ENCODE results near the gene SVIP. TPM values are rescaled to one million over a fixed set of nuclear protein-coding genes. Genes with fewer than 3 reads are reported as not detected.

Gene SVIP
- total and polyA plus RNA-seq, 4 donors: 7.7 to 20.5 (median 13.2) TPM

DNA sequence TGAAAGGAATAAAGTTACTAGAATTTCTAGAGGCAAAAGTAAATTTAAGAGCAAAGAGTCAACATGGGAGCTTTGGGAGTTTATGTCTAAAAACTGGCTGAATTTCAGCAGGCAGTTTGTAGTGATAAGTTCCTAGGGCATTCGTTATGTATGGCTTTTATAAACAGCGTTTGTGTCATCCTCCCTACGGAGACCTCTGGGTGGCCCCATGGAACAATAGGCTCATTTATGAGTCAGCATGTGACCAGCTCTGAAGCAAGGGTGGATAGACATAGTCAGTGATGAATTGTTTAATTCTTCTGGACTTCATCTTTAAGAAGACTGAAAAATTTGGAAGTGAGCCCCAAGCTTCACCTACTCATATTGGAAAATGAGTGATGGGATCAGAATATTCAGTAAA, 37.1 kb downstream of the SVIP start:
- Histone ChIP-seq H3K9ac (ENCODE audit: insufficient read depth in 1 of 2, low read length in 2 of 2) (no peak overlapping the region), H3K4me1 (ENCODE audit: control insufficient read depth in 5 of 5, insufficient read depth in 5 of 5, low read length in 5 of 5) (no peaks in the 10 kb centered on the region), H3K36me3 (ENCODE audit: control insufficient read depth in 4 of 4, insufficient read depth in 4 of 4, low read length in 4 of 4) (no peaks in the 10 kb centered on the region), H3K4me3 (no peak overlapping the region), H3K27me3 (ENCODE audit: control insufficient read depth in 3 of 3, insufficient read depth in 3 of 3, low read length in 2 of 3) (no peaks in the 10 kb centered on the region), H3K9me3 (ENCODE audit: control insufficient read depth in 4 of 4, insufficient read depth in 3 of 4, low read length in 3 of 4) (no peaks in the 10 kb centered on the region), H3K27ac (ENCODE audit: low read depth in 1 of 2, low read length in 1 of 2) (no peak overlapping the region)
- peak in 2 of 3 donors; percentile 10 to 32 for DNase-seq
- TF ChIP-seq, protein P1, sequence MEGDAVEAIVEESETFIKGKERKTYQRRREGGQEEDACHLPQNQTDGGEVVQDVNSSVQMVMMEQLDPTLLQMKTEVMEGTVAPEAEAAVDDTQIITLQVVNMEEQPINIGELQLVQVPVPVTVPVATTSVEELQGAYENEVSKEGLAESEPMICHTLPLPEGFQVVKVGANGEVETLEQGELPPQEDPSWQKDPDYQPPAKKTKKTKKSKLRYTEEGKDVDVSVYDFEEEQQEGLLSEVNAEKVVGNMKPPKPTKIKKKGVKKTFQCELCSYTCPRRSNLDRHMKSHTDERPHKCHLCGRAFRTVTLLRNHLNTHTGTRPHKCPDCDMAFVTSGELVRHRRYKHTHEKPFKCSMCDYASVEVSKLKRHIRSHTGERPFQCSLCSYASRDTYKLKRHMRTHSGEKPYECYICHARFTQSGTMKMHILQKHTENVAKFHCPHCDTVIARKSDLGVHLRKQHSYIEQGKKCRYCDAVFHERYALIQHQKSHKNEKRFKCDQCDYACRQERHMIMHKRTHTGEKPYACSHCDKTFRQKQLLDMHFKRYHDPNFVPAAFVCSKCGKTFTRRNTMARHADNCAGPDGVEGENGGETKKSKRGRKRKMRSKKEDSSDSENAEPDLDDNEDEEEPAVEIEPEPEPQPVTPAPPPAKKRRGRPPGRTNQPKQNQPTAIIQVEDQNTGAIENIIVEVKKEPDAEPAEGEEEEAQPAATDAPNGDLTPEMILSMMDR (IDR thresholded peaks at IDR 0.05; ENCODE audit: control extremely low read depth, extremely low read depth): no peak
- no peak for ATAC-seq (ENCODE audit: insufficient read depth, low FRiP score)
- WGBS, 2 donors: 27 to 47% methylated on average over 3 of the region's 3 CpGs

DNA sequence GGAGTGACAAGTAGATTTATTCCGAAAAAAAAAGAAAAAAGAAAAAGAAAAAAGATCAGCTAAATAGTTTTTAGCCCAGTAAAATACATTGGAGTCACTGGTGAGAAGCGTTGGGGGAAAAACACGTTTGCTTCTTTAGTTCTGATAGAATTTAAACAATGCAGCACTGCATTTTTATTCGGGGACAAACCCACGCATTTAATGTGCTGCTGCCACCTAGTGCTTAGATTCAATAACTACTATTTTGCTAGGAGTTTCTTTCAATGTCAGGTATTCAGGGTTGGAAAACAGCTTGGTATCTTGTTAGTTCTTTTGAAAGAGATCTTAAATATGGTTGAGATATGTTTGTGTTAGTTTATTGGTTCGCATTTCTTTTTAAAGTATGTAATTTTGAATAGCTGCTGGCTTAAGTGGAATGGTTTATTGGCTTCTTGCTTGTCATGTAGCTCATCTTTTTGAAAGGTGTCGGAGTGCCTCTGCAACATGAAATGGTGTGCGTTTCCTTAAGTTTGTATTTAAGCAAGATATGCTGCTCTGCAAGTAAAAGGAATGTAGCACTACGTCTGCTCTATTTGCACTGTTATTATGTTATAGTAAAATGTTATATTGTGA, 41.9 kb downstream of the SVIP start:
- TF ChIP-seq, protein P1 (IDR thresholded peaks at IDR 0.05; ENCODE audit: control extremely low read depth, extremely low read depth): peak; percentile 36
- Histone ChIP-seq H3K27ac (ENCODE audit: low read depth in 1 of 2, low read length in 1 of 2) (no peak overlapping the region), H3K4me3 (no peak overlapping the region), H3K9ac (ENCODE audit: insufficient read depth in 1 of 2, low read length in 2 of 2) (no peak overlapping the region), H3K27me3 (ENCODE audit: control insufficient read depth in 3 of 3, insufficient read depth in 3 of 3, low read length in 2 of 3) (no peaks in the 10 kb centered on the region), H3K36me3 (ENCODE audit: control insufficient read depth in 4 of 4, insufficient read depth in 4 of 4, low read length in 4 of 4) (no peaks in the 10 kb centered on the region), H3K4me1 (ENCODE audit: control insufficient read depth in 5 of 5, insufficient read depth in 5 of 5, low read length in 5 of 5) (no peaks in the 10 kb centered on the region), H3K9me3 (ENCODE audit: control insufficient read depth in 4 of 4, insufficient read depth in 3 of 4, low read length in 3 of 4) (no peaks in the 10 kb centered on the region)
- ATAC-seq (ENCODE audit: insufficient read depth, low FRiP score): peak; percentile 81
- 29% methylated on average over 9 of the region's 9 CpGs for WGBS, 2 donors
- peak; percentile 14 to 73 (median 63) for DNase-seq

DNA sequence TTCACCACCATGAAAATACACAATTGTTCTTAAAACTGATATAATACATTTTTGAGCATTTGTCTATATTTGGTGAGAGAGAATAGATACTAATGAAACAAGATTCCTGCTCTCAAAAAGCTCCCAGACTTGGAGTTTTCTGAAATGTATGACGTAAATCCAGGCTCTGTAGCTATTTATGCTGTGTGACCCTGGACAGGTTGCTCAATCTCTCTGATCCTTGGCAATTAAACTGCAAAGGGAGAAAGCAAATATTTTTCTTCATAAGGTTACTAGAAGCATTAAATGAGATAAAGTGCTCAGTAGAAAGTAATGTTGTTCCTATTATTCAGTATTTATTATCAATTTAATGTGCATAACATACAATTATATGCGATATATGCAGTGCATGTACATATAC, 42.5 kb downstream of the SVIP start:
- Histone ChIP-seq H3K27ac (ENCODE audit: low read depth in 1 of 2, low read length in 1 of 2) (no peak overlapping the region), H3K27me3 (ENCODE audit: control insufficient read depth in 3 of 3, insufficient read depth in 3 of 3, low read length in 2 of 3) (no peaks in the 10 kb centered on the region), H3K36me3 (ENCODE audit: control insufficient read depth in 4 of 4, insufficient read depth in 4 of 4, low read length in 4 of 4) (no peaks in the 10 kb centered on the region), H3K9me3 (ENCODE audit: control insufficient read depth in 4 of 4, insufficient read depth in 3 of 4, low read length in 3 of 4) (no peaks in the 10 kb centered on the region), H3K9ac (ENCODE audit: insufficient read depth in 1 of 2, low read length in 2 of 2) (no peak overlapping the region), H3K4me1 (ENCODE audit: control insufficient read depth in 5 of 5, insufficient read depth in 5 of 5, low read length in 5 of 5) (no peaks in the 10 kb centered on the region), H3K4me3 (no peak overlapping the region)
- WGBS, 2 donors: 76 to 78% methylated on average over 2 of the region's 2 CpGs
- TF ChIP-seq, protein P1 (IDR thresholded peaks at IDR 0.05; ENCODE audit: control extremely low read depth, extremely low read depth): no peak
- DNase-seq: no peak
- no peak for ATAC-seq (ENCODE audit: insufficient read depth, low FRiP score)

DNA sequence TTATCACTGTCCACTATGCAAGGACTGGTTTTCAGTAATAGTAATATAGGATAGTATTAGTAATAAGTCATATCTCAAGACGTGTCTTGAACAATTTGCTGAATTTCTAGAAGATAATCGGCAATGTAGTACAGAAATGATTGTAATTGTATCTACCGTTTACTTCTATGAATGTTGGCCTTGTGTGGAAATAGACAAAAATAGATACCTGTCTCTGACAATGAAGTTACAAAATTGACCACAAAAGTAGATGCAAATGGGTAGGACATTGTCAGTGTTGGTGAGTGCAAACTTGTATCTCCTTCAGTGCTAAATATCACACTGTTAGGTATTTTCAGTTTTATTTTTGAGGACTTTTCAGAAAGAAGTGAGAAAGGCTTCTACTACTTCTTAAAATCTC, 43.1 kb downstream of the SVIP start:
- DNase-seq (no peak), ATAC-seq (ENCODE audit: insufficient read depth, low FRiP score) (no peak)
- Histone ChIP-seq H3K9ac (ENCODE audit: insufficient read depth in 1 of 2, low read length in 2 of 2) (no peak overlapping the region), H3K4me1 (ENCODE audit: control insufficient read depth in 5 of 5, insufficient read depth in 5 of 5, low read length in 5 of 5) (no peaks in the 10 kb centered on the region), H3K27ac (ENCODE audit: low read depth in 1 of 2, low read length in 1 of 2) (no peak overlapping the region), H3K36me3 (ENCODE audit: control insufficient read depth in 4 of 4, insufficient read depth in 4 of 4, low read length in 4 of 4) (no peaks in the 10 kb centered on the region), H3K9me3 (ENCODE audit: control insufficient read depth in 4 of 4, insufficient read depth in 3 of 4, low read length in 3 of 4) (no peaks in the 10 kb centered on the region), H3K4me3 (no peak overlapping the region), H3K27me3 (ENCODE audit: control insufficient read depth in 3 of 3, insufficient read depth in 3 of 3, low read length in 2 of 3) (no peaks in the 10 kb centered on the region)
- TF ChIP-seq, protein P1 (IDR thresholded peaks at IDR 0.05; ENCODE audit: control extremely low read depth, extremely low read depth): no peak
- WGBS, 2 donors: 89 to 94% methylated on average over 3 of the region's 3 CpGs

Measured in lung (tissue), 12 donors.